ENCODE measurements around the gene RELL2.
A peak's percentile ranks its signal among the peaks of the same experiment; 100 is the strongest.

The RELL2 gene

DNA sequence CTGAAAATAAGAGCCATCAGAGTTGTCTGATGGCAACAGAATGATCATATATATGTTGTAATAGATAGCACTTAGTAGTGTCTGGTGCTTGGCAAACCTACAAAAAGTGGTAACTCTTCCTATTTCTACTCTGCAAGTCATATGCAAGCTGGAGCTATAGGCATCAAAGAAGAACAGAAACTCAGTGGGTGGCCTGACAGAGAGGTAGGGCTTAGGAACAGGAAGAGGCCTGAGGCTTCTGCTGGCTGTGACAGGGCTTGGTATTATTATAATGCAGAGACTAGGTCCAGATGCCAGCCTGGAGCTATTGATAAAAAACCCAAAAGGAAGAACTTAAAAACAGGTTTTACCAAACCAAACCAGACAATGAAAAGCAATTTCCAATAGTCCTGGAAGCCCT lies 13.6 kb upstream of the RELL2 start:
- DNase-seq = no peak

DNA sequence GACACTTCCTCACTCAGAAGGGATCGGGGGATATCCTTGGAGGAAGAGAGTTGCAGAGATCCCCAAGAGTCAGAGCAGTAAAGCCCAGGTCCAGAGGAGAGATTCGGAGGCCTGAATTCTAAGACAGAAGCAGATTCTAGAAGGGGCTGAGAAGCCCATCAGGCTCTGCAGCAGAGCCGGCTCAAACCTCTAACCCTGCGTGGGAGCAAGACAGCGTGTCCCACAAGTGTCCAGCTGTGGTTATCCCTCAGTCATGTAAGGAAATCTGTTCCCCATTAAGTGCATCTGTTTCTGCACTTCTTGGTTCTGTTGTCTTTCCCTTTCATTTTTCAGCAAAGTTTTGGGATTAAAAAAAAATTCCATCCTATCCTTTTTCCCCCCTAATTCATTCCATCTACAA lies 13.2 kb upstream of the RELL2 start:
- DNase-seq = no peak

DNA sequence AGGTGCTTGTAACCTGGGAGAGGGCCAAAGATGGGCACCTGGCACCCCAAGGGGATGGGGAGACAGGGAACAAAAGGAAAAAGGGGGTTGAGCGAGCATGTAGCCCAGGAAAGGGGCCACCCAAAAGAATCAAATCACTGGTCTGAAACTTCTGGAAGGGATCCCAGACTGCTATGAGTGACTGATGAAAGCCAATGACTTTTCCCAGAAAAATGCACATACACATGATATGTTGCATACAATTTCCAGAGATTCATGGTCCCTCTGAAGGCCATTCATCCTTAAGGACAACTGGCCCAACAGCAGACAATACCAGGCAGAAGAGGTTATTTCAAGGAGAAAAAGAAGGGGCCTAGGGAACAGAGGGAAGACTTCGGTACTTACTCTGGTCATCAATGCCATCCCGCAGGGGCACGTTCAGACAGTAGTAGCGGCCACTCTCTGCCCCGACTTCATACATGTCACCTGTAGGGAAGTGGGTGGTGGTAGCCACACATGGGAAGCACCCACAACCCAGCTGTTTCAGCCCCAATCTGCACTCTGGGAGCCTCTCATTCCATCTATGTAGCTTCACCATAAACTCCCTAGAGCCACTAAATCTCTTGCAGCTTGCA lies 8.5 kb upstream of the RELL2 start:
- no peak for DNase-seq

DNA sequence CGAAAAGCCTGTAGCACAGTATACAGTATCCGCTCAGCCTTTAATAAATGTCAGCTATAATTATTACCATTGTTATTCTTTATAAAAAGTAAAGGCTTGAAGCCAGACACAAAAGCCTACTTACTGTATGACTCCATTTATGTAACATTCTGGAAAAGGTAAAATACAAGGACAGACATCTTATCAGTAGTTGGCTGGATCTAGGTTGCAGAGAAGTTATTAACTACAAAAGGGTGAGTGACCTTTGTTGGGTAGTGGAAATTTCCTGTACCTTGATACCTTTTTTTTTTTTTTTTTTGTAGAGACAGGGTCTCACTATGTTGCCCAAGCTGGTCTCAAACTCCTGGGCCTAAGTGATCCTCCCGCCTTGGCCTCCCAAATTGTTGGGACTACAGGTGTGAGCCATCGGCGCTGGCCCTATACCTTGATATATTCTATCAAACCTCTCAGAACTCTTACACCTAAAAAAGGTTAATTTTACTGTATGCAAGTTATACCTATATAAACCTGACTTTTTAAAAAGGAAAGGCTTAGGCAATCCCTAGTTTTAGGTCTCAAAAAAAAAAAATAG lies 6.1 kb upstream of the RELL2 start:
- no peak for DNase-seq

DNA sequence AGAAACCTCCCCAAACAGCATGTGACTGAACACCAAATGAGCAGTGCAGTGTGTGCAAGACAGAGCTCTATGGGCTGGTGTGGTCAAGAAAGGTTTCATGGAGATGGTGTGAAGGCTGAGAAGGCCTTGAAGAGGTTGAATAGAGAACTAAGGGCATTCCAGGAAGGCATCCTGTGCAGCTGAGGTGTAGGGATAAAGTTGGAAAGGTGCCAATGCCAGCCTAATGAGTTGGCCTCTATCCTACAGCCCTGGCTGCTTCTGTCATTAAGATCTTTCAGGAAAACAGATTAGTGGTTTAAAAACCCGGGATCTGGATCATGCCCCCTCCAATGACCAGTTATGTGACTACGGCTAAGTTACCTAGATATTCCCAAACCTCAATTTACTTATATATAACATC lies 4.1 kb upstream of the RELL2 start:
- peak in 1 of 2 experiments; percentile 13 for DNase-seq

DNA sequence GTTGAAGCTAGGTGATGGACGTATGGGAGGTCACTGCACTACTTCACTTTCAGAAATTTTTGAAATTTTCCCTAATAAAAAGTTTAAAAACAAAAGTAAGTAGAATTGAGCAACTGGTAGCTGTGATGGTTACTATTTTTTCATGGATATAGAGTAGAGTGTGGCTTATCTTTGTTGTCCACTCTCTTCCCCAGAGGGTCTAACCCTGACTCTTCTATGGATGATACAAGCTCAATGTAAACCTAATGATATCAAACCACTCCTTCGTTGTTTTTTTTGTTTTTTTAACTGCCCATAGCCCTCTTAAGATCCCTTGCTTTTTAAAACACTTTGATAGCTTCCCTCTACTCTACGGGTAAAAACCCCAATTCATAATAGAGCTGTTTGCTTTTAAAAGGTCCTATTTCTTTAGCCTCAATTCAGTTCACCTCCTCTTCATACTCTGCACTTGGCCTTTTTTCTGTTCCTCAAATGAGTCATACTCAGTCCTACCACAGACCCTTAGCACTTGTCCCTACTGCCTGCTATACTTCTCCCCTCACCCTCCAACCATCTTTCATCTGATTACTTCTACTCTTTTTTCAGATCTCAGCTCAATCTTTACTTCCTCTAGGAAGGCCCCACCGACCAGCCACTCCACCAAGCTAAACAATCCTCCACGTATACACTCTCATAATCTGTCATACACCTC lies 2.8 kb upstream of the RELL2 start:
- DNase-seq = no peak

DNA sequence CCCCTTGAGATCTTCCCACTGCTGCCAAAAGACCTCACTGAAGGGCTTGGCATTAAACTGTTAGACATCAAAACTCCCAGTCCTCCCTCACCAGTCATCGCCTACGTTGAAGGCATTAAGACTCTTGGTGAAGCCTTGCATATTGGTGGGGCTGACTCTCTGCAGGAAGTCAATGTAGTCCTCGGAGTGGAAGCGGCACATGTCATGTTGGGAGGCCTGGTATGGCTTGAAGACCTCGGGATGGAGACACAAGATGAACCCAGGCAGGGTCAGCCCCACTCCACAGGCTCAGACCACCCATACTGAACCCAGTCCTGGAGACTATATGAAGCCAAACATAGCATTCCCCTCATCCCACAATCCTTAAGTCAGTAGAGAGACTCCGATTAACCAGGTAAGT lies 2.1 kb upstream of the RELL2 start:
- no peak for DNase-seq

DNA sequence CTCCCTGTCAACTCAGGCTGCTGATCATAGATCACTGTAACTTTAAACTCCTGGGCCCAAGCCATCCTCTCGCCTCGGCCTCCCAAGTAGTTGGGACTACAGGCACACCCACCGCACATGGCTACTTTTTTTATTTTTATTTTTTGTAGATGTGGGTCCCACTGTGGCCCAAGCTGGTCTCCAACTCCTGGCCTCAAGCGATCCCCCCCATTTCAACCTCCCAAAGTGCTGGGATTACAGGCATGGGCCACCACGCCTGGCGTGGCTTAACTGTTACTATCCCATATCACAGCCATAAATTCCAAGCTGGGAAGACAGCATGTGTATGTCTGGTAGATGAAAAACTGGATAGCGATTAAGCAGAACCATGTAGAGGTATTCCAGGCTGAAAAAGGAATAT lies 1.2 kb upstream of the RELL2 start:
- no peak for DNase-seq

DNA sequence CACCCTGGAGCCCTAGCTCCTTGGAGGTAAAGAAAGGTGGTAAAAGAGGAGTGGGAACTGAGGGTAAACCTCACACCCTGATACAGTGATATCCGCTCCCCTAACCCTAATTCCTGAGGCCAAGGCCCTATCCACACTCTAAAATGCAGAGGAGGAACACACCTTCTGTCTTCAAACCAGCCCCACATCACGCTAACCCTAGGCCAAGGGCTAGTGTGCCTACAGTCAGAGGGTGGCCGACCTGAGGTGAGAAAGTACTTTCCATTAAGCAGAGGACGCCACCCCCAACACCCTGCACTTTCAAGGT lies 738 bp upstream of the RELL2 start:
- DNase-seq = no peak

DNA sequence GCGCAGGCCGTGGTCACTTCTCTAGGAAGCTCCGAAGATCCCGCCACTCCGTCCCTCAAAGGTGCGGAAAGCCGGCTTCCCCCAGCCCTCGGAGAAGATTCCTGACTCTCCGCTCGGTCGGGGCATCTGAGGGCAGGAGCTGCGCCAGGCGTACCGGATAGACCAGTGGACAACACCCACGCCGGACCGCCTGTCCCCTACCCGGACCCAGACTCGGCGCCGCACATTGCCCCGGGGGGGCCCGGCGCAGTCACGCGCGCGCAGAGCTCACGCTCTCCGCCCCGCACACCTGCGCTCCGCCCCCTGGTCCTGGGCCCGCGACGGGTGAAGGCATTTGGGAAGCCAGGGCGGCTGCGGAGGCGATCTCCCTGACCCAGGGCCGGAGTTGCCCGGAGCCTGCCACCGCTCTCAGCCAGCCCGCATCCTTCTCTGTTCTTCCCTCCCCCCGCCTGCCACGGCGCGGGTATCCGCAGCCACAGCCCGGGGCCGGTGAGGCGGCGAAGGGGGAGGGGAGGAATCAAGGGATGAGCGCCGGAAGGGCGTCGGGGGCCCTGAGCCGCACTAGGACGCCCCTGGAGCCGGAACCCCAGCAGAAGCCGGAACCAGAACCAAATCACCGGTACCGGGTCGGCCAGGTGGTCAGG lies 448 bp downstream of the RELL2 start:
- DNase-seq = peak in 1 of 2 experiments; percentile 37

DNA sequence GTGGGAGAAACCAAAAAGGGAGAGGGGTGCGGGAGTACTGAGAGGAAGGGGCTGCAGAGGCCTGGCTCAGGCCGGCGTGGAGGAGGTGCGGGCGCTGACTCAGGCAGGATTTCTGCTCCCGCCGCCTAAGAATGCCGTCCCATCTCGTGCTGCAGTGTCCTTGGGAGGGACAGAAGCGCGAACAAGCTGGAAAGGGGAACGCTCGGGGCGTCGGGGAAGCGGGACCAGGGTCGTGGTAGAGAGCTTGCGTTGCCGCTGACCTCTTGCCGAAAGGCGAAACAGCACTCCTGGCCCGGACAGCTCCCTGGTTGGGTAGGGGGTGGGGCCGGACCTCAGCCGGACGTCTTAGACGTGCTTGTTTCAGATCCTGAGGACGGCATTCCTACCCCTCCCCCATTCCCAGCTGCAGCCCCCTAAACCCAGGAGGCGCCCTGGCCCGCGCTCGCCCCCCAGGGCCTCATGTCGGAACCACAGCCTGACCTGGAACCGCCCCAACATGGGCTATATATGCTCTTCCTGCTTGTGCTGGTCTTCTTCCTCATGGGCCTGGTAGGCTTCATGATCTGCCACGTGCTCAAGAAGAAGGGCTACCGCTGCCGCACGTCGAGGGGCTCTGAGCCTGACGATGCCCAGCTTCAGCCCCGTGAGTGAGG lies 1.1 kb downstream of the RELL2 start:
- peak in 1 of 2 experiments; percentile 9 for DNase-seq

DNA sequence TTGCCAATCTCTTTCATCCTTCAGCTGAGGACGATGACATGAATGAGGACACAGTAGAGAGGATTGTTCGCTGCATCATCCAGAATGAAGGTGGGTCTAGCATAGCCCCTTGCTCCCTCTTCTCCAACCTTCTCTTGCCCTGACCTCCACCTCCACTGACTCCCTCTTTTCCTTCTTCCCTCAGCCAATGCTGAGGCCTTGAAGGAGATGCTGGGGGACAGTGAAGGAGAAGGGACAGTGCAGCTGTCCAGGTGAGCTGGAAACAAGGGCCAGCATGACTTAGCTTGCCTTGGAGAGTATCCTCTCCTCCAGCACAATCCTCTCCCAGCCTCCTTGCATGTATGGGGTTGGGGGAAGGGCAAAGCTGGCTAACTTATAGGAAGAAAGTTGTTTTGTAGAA lies 2.0 kb downstream of the RELL2 start:
- no peak for DNase-seq

DNA sequence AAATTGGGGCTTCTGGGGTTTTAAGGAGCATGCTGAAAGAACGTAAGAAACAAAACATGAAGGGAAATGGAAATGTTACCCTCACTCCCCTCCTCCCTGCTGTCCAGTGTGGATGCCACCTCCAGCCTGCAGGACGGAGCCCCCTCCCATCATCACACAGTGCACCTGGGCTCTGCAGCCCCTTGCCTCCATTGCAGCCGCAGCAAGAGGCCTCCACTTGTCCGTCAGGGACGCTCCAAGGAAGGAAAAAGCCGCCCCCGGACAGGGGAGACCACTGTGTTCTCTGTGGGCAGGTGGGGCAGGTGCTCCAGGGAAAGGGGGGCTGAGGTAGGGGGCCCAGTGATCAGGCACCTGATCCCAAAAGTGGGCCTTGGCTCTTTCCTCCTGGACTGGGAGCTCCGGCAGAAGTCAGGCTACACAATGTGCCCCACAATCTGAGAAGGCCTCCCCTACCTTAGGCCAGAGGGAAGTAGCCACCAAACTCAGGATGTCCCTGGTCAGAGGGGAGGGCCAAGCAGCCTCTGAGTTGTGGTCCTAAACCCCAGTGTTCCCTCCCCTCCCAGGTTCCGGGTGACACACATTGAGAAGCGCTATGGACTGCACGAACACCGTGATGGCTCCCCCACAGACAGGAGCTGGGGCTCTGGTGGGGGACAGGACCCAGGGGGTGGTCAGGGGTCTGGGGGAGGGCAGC lies 2.7 kb downstream of the RELL2 start:
- no peak for DNase-seq

DNA sequence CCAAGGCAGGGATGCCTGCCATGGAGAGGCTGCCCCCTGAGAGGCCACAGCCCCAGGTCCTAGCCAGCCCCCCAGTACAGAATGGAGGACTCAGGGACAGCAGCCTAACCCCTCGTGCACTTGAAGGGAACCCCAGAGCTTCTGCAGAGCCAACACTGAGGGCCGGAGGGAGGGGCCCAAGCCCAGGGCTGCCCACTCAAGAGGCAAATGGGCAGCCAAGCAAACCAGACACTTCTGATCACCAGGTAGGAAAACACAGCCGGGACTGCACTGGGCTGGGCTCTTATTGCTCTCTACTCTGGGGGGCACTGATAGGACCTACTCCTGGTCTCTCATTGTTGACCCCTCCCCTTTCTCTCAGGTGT lies 3.2 kb downstream of the RELL2 start:
- no peak for DNase-seq

DNA sequence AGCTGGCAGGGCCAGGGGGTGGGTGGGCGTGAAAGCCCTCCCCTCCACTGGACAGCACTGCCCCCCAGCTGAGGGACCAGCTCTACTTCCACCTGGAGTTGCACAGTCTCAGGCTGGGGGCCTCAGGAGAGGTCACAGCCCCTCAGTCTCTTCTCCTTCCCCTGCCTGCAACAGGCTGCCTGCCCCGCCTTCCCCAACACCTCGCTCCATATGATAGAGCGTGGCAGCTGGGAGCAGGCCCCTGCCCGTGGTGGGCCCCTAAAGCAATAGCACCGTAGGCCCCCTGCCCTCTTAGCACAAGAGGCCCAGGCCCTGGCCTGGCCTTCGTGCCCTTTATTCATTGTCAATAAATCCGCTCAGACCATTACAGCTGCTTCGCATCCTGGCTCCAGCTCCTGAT lies 3.9 kb downstream of the RELL2 start:
- no peak for DNase-seq

DNA sequence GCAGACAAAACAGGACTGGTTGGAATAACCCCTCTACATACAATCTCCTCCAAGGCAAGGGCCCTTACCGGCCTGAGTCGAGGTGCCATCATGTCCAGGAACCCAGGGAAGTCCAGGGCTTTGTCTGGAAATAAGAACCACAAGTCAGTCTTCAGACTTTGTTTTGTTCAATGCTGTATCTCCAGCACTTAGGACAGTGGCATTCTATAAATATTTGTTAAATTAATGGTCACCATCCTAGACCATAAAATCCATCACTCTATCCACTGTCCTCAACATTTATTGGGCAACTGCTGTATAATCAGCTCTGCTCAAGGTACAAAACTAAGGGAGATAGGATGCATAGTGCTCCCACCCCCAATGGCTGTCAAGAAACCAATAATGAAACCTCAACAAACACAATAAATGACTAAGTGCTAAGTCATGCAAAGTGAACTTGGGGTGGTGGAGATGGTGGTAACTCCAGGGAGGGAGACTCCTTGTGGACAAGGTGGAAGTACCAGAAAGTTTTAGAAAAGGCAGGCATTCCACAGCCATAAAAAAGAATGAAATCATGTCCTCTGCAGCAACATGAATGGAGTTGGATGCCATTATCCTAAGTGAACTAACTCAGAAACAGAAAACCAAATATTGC lies 5.0 kb downstream of the RELL2 start:
- no peak for DNase-seq

DNA sequence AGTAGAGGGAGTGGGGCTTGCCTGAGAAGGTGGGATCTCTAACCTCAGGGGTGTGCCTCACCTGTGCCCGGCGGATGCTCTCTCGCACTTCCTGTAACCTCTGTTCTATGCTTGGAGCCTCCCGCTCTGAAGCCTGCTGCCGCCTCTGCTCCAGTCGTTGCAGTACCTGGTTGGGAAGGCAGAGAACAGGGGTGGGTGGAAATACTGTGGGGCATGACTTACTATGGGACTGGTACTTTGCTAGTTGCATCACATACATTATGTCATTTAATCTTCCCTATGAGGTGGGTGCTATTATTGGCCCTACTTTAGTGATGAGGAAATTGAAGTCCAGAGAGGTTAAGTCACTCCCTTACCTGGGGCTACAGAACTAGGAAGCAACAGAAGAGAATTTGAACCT lies 9.2 kb downstream of the RELL2 start:
- no peak for DNase-seq

DNA sequence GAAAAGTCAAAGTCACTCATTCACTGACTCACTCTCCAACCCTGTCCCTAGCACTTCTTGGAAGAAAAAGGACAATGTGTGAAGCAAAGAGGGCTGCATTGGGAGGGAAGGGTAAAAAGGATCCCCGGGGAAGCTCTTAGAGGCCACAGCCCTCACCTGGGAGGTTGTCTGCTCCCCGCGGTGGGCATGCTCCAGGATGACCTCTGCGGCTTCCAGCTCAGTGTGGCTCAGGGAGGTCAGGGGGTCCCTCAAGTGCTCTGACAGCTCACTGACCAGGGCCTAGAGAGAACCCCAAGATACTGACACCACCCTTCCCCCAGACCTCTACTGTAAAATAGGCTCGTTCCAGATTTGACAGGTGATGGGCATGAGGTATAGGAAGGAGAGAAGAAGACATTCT lies 10.4 kb downstream of the RELL2 start:
- DNase-seq = no peak

DNA sequence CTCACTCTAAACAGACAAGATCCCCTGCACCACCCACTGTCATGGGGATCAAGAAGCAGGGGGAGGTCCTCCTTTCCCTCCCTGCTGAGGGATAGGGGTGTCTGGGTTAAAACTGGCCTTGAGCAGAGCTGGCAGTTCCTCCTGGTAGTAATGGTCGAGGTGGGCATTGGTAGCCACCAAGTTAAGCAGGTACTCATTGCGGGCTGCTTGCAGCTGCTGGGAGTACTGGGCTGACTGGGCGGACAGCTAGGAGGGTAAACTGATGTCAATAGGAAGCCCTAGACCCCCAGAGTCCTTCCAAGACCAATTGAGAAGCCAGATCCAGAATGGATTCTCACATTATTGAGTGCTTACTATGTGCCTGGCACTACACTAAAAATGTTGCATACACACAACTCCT lies 11.1 kb downstream of the RELL2 start:
- DNase-seq = no peak

DNA sequence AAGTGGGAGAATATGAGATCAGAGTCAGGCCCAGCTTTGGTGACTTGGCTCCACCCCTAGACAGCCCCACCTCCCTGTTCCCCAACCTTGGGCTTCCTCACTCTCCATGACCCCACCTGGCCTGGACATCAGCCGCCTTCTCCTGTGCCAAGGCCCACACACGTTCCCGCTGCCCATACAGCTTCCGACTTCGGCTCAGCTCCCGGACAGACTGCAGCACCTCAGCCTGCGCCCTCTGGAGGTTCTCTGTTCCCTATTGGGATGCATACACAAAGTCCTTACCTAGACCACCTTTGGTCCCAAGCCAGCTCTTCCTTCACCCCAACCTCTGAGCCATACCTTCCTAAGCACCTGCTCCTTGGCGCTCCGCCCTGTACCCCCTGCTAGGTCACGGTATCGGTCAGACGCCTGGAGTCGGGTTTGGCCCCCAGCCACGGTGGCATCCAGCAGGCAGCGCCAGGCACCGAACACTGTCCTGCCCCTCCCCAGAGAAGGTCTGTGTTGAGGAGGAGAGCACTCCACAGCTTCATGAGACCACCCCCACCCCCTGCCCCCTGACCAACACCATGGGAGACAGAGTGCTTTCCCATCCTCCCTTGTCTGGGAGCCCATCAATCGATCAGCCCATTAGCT lies 12.4 kb downstream of the RELL2 start:
- no peak for DNase-seq

DNA sequence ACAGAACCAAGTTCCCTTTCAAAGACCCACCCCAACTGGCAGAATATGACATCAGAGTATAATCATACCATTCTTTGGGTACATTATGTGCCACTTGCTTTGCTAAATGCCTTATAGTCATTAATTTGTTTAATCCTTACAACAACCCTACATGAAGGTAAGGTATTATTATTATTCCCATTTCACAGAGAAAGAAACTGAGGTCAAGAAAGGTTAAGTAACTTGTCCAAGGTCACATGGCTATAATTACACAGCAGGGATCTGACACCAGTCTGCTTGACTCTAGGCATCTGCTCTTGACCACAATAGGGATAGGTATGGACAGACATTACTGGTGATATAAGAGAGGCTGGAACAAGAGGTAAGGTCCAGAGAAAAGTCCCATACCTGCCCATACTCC lies 13.2 kb downstream of the RELL2 start:
- DNase-seq = no peak
